GM18873 (cell line): ENCODE measurements around the gene HAGHL.
"Not testable (repeated sequence)": the region's sequence is repeated elsewhere in the genome, so short reads cannot be mapped to it uniquely, and the experiment has no call there.

Experiments used
- ATAC-seq: cut with Tn5 transposase; IDR thresholded peaks from one replicate; pipeline ENCODE4 v1.9.1; 2021; ENCODE audit warnings: mild to moderate bottlenecking, moderate library complexity, moderate number of reproducible peaks; ENCODE audit not compliant: unreplicated experiment, low FRiP score

The HAGHL gene

GRCh38 chr16:705431-706188, 21.3 kb upstream of the HAGHL start, which contains the start of gene FBXL16:
TSS of gene FBXL16 (minus strand) at chr16:705801. CDS start at chr16:697405, 8,396 bp downstream.
- ATAC-seq, result no peak

GRCh38 chr16:706189-707061, 20.5 kb upstream of the HAGHL start:
- no peak for ATAC-seq

- ATAC-seq, result no peak
Observed at GRCh38 chr16:707062-707538, 19.8 kb upstream of the HAGHL start.

GRCh38 chr16:708019-708418, 18.9 kb upstream of the HAGHL start:
- ATAC-seq, result no peak

- ATAC-seq, result no peak
Observed at GRCh38 chr16:708959-709358, 17.9 kb upstream of the HAGHL start.

- no peak for ATAC-seq
Observed at GRCh38 chr16:709566-710499, 17.1 kb upstream of the HAGHL start.

GRCh38 chr16:710500-711075, 16.3 kb upstream of the HAGHL start:
- ATAC-seq, result no peak

- no peak for ATAC-seq
Observed at GRCh38 chr16:711084-711483, 15.8 kb upstream of the HAGHL start.

GRCh38 chr16:711548-712320, 15.2 kb upstream of the HAGHL start:
- ATAC-seq, result no peak

- not testable (repeated sequence) for ATAC-seq
Observed at GRCh38 chr16:712740-713250, 14.1 kb upstream of the HAGHL start.

GRCh38 chr16:714079-714478, 12.8 kb upstream of the HAGHL start:
- ATAC-seq, result no peak

- ATAC-seq, result no peak
Observed at GRCh38 chr16:714558-715476, 12.1 kb upstream of the HAGHL start, which contains the start of gene METRN. TSS of gene METRN (plus strand) at chr16:715118. CDS start at chr16:715290, 172 bp downstream.

GRCh38 chr16:715477-716199, 11.3 kb upstream of the HAGHL start:
- no peak for ATAC-seq

GRCh38 chr16:716200-716568, 10.7 kb upstream of the HAGHL start:
- ATAC-seq, result no peak

- no peak for ATAC-seq
Observed at GRCh38 chr16:716768-717325, 10.1 kb upstream of the HAGHL start.

- no peak for ATAC-seq
Observed at GRCh38 chr16:717450-718245, 9.3 kb upstream of the HAGHL start.
